SKM-1 treated with dmso at 0.1 percent for 144 hours (cell line): ENCODE data around the gene CEP112.
"Not testable (repeated sequence)": the region's sequence is repeated elsewhere in the genome, so short reads cannot be mapped to it uniquely, and the experiment has no call there.

ENCODE experiments used
- DNase-seq: peaks from one replicate; lab custom pipeline; 2025; ENCODE audit not compliant: unreplicated experiment; lab: John Stamatoyannopoulos, UW

Gene CEP112

DNA sequence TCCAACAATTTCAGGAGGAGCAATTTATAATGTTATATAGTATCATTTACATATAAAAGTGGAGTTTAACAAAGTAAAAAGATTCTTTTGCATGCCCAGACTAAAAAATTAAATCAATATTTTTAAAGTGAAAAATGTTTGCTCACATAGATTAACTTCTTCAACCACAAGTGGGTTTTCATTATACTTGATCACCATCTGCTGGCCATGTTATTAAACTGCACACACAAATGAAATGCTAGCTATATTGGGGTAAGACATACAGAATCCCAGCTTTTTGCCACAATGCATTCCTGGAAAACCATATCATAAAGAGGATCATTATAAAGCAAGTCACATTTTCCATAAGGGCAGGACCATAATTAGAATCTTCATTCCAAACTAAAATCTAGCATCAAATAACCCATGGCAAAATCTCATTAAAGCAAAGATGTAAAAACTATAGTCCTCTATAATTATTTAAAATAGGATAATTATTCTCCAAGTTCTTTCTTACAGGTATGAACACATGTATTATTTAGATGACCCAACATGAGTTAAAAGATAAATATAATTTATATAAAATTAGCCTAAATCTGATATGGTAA is 26.3 kb downstream of the CEP112 start:
- peak; percentile 34 for DNase-seq

DNA sequence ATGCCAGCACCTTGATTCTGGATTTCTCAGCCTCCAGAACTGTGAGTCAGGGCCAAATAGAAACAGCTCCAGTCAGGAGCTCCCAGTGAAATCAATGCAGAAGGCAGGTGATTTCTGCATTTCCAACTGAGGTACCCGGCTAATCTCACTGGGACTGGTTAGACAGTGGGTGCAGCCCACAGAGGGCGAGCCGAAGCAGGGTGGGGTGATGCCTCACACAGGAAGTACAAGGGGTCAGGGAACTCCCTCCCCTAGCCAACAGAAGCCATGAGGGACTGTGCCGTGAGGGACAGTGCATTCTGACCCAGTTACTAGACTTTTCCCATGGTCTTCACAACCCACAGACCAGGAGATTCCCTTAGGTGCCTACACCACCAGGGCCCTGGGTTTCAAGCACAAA is 36.9 kb downstream of the CEP112 start:
- DNase-seq, result not testable (repeated sequence)

DNA sequence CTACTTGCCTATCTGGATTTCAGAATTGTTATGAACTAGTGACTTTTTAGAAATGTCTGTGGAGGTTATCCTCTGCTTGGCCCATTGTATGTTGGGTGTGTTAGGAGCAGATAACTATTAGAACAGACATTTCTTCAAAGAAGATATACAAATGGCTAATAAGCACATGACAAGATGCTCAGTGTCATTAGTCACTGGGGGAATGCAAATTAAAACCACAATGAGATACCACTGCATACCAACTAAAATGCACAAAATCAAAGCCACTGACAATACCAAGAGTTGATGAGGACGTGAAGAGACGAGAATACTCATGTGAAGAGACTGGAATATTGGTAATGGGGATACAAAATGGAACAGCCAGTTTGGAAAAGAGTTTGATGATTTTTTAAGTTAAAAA is 39.2 kb downstream of the CEP112 start:
- no peak for DNase-seq

DNA sequence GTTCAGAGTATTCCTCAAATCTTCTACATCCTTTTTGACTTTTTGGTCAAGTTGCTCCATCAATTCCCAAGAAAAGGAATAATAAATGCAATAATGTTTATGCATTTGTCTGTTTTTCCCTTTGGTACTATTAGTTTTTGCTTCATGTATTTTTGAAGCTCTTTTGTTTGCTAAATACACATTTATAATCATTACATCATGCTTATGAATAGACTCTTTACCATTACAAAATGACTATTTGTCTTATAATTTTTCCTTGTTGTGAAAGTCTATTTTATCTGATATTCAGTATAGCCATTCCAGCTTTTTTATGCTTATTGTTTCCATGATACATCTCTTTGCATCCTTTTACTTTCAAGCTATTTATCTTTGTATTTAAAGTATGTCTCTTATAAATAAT is 41.2 kb downstream of the CEP112 start:
- no peak for DNase-seq

DNA sequence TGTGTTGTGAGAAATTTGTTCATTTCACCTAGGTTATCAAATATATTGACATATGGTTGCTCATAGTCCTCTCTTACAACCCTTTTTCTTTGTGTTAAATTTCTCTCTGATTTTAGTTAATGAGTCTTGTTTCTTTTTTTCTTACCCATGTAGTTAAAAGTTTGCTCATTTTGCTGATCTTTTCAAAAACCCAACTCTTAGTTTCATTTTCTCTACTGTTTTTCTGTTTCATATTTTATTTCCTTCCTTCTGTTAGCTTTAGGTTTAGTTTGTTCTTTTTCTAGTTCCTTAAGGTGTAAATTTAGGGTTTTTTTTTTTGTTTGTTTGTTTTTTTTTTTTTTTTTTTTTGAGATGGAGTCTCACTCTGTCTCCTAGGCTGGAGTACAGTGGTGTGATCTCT is 42.4 kb downstream of the CEP112 start:
- DNase-seq, result no peak

DNA sequence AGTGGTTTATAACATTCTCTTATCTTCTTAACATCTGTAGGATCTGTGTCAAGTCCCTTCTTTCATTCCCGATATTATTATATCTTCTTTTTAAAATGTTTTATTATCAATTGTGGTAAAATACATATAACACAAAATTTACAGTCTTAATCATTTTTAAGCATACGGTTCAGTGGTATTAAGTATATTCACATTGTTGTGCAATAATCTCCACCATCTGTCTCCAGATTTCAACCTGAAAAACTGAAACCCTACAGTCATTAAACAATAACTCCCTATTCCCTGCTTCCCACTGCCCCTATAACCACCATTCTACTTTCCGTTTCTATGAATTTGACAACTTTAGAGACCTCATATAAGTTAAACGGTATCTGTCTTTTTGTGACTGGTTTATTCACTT is 45.5 kb downstream of the CEP112 start:
- DNase-seq, result no peak

DNA sequence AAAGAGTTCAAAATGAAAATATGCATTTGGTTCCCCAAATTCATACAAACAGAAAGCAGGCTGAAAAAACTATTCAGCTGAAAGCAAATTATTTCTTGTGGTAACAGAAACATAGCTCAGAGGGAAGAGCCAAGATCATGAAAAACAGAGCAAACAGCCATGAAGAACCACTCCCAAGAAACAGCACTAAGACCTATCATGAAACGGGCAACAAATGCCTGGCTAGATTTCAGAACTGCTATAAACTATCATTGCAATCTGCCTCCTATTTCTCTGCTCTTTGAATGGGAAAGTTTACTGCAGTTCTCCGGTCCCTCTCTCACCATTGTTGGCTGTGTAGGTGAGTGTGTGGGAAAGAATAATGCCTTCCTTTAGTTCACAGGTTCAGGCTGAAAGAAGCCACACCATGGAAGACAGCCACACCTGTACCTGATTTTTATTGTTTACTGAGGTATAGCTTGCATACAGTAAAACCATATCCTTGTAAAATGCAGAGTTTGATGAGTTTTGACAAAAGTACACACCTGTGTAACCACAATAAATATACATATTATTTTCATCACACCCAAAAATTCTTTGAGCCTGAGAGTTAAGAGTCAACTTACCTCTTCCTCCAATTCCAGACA is 48.2 kb downstream of the CEP112 start:
- no peak for DNase-seq

DNA sequence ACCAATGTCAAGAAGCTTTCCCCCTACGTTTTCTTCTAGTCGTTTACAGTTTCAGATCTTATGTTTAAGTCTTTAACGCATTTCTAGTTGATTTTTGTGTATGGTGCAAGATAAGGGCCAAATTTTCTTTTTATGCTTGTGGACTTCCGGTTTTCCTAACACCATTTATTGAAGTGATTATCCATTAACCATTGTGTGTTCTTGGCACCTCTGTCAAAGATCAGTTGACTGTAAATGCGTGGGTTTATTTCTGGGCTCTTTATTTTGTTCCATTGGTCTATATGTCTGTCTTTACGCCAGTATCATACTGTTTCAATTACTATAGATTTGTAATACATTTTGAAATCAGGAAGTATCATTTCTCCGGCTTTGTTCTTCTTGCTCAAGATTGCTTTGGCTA is 49.5 kb downstream of the CEP112 start:
- no peak for DNase-seq

DNA sequence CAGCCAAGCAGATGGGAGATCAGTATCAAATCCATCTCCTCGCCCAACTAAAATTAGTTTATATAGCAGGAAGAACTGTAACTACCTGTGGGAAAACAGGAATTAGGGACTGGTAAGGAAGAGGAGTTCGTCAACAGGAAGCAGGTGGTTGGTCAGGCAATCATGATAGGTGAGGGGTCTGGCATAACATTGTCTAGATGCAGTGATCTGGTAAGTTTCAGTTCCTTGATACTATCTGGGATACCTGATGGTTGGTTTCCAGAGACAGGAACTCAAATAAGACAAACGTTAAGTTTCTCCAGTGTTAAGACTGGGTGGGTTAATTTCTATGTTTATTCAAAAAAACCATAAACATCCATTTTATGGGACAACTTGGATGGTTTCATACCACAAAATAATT is 53.8 kb downstream of the CEP112 start:
- no peak for DNase-seq

DNA sequence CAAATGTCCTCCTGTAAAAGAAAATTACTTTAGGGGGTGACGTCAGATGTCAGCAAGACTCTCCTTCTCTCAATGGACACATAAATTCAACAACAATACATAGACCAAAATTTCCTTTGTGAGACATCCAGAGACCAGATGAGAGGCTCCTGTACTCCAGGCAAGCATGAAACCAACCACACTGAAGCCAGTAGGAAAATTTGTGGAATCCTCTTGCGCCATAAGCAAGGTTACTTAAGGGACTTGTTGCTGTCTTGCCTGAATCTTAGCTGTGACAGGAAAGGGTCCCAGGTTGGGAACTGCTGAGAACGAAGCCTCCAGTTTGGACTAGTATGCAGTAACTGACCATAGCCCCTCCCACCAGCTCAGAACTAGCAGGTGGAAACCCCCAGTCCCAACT is 56.0 kb downstream of the CEP112 start:
- no peak for DNase-seq

DNA sequence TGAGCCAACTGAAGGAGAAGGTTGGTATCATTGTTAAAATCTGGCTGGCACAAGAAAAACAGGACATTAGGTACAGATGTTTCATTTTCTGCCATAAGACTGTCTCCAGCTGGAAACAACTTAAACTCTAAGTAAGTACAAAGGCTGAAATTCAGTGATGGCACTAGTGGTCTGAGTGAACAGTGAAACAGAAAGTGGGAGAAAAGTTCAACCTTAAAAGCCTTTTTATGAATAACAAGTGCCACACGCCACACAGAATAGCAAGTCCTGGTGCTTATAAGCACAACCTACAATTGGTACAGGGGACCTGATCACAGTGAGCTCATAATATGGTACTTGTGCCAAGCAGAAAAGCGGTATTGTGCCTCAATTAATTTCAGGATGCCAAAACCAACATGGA is 56.7 kb downstream of the CEP112 start:
- DNase-seq, result no peak

DNA sequence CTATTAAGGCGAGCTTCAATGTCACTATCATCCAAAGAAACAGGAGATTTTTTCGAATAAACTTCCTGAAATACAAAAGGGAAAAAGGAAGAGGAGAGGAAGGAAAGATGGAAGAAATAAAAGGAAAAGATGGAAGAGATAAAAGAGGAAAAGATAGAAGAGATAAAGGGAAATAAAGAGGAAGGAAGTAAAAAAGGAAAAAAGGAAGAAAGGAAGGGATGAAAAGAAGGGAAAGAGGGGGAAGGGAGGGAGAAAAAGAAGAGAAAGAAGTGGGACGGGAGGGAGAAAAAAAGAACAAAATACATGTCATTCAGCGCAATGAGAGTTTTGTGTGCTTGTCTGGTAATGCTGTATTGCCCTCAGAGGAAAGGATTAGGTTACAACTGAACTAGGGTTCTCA is 62.2 kb downstream of the CEP112 start:
- no peak for DNase-seq

DNA sequence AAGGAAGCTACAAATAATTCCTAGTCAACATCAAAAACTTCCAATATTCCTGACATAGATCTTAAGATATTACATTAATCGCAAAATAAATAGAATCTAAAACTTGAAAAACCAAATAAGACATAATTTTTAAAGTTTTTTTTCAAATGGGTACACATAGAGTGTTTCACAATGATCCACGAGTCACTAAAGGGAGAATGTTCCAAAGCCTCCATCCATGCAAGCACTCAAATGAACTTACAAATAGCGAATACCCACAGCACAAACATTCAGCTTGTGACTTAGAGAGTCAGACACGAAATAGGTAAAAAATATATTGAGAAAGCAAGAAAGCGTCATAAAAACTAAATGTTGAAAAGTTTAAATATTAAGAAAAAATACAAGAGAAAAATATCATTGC is 65.7 kb downstream of the CEP112 start:
- DNase-seq, result no peak

DNA sequence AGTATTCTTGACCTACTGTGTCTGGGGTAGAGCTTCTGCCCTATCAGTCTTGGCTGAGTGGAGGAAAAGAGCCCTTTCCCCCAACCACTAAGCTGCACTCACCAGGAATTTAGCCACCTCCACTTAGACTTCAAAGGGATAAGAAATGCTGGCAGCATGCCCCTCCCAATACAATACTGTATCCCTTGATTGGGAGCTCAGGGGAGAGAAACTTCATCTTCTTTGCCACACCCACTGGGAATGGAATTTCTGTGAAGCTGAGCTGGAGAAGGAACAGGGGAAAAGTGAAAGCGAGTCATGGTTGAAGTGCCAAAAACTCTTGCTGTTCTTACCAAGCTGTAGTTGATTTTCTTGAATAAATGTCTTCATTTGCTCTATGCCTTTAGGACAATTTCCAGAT is 68.8 kb downstream of the CEP112 start:
- DNase-seq, result no peak

DNA sequence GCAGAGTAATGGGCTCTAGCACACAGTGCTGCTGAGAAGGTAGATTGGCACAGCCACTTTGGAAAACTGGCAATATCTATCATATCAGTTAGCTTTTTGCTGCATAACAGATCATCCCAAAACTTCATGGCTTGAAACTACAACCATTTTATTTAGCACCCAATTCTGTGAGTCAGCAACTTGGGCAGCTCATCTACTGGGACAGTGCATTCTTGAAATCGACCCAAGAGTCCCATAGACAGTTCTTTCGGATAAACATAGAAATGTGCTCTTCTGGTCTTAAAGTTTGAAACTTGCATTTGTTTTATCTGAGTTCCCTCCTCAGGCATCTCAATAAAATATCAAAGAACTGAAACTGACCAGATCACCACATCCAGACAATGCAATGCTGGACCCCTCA is 76.7 kb downstream of the CEP112 start:
- no peak for DNase-seq

DNA sequence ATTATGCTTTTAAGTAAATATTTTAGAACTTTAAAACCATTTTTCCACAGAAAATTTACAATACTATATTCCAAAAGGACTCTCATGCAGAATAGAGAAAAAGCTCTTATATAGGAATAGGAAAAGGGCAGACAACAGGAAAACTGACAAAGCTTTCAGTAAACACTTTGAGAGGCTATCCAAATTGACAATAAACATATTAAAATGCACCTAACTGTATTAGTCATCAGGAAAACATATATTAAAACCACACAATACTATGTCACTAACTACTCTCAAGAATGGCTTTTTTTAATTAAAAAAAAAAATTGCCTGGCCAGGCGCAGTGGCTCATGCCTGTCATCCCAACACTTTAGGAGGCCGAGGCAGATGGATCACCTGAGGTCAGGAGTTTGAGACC is 77.3 kb downstream of the CEP112 start:
- DNase-seq, result no peak

DNA sequence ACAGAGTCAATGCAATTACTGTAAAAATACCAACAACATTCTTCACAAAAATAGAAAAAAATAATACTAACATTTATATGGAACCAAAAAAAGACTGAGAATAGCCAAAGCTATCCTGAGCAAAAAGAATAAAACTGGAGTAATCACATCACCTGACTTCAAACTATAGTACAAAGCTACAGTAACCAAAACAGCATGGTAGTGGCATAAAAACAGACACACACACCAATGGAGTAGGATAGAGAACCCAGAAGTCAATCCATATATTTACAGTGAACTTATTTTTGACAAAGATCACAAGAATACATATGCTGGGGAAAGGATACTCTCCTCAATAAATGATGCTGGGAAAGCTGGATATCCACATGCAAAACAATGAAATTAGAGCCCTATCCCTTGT is 84.2 kb downstream of the CEP112 start:
- no peak for DNase-seq

DNA sequence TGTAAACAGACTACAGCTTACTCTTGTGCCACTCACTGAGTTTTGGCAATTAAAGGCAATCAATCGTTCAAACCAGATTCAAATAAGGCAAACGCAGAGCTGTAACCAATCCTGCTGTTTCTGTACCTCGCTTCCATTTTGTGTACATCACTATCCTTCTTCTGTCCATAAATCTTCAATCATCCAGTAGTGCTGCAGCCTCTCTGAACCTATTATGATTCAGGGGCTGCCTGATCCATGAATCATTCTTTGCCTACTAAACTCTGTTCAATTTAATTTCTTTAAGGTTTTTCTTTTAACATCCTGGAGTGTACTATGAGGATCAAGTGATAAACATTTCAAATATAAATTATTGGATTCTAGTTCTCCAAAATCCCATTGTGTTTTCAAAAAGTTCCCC is 93.9 kb downstream of the CEP112 start:
- no peak for DNase-seq

DNA sequence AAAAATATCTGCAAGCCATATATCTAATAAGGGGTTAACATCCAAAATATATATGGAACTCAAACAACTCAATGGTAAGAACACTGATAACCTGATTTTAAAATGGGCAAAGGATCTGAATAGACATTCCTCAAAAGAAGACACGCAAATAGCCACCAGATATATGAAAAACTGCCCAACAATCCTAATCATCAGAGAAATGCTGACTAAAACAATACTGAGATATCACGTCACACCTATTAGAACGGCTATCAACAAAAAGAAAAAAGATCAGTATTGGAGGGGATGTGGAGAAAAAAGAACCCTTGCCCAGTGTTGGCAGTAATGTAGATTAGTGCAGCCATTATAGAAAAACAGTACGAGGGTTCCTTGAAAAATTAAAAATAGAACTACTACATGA is 97.2 kb downstream of the CEP112 start:
- no peak for DNase-seq

DNA sequence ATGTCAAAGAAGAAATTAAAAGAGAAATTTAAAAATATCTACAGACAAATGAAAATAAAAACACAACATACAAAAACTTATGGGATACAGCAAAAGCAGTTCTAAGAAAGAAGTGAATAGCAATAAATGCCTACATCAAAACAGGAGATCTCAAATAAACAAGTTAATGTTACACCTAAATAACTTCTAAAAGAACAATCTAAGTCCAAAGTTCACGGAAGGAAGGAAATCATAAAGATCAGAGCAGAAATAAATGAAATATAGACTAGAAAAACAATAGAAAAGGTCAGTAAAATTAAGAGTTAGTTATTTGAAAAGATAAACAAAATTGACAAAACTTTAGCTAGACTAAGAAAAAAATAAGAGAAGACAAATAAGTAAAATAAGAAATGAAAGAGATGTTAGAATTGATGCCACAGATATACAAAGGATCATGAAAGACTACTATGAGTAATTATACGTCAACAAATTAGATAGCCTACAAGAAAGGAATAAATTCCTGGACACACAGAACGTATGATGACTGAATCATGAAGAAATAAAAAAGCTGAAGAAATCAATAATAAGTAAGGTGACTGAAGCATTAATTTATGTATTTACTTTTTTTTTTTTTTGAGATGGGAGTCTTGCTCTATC is 100.4 kb downstream of the CEP112 start:
- DNase-seq, result no peak

DNA sequence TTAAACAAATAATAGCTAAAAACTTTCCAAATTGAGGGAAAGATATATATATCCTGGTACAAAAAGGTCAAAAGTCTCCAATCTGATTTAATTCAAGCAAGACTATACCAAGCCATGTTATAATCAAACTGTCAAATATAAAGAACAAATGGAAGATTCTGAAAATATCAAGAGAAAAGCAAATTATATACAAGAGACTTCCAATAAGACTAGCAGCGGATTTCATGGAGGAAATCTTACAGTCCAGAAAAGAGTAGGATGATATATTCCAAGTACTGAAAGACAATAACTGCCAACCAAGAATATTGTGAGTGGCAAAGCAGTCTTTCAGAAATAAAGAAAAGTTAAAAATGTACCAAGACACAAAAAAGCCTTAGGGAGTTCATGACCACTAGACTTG is 102.2 kb downstream of the CEP112 start:
- DNase-seq, result no peak

DNA sequence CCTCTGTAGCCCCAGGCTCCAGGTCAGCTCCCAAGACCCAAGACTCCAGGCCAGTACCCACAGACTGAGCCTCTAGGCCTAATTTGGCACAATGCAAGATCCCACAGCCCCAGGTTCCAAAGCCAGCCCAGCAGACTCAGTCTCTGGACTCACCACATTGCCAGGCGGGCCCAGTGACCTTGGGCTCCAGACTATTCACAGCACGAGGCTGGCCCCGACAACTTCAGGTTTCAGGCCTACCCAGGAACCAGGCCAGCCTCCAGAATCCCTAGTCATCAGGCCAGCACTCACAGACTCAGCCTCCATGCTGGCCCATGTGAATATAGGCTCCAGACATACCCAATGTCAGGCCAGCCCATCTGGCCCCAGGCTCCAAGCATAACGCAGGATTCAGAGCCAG is 103.8 kb downstream of the CEP112 start:
- DNase-seq, result no peak

DNA sequence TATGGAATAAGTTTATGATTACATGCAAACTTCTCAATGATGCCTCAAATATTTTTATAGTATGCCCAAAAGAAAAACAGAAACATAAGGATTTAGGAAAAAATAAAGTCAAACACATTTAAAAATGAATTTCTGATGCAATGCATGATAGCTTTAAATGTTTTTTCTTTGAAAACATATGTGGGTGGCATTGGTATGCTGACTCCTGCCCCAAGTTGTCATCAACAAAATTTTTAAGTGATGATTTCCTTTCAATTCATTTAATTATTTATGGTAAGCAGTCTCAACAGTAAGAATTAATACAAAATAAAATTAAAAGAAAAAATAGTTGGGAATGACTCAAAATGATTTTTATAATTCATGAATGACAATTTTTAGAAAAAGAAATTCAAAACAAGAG is 104.9 kb downstream of the CEP112 start:
- DNase-seq, result no peak
